ENCODE results near the gene CRY1.

DNA sequence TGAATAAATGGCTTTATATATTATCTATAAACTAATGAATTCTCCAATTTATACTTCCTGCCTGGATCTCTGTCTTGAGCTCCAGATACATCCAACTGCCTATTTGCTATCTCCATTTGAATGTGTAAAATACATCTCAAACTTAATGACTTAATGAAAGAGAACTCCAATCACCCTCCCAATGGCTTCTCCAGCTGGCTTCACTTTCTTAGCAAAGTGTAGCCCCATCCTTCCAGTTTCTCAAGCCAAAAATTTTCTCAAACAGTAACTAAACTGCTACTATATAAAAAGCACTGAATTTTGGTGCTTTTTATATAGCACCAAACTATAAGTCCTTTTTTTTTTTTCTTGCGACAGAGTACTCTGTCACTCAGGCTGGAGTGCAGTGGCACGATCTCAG, 2.6 kb downstream of the CRY1 start:
- TF ChIP-seq, protein P1, sequence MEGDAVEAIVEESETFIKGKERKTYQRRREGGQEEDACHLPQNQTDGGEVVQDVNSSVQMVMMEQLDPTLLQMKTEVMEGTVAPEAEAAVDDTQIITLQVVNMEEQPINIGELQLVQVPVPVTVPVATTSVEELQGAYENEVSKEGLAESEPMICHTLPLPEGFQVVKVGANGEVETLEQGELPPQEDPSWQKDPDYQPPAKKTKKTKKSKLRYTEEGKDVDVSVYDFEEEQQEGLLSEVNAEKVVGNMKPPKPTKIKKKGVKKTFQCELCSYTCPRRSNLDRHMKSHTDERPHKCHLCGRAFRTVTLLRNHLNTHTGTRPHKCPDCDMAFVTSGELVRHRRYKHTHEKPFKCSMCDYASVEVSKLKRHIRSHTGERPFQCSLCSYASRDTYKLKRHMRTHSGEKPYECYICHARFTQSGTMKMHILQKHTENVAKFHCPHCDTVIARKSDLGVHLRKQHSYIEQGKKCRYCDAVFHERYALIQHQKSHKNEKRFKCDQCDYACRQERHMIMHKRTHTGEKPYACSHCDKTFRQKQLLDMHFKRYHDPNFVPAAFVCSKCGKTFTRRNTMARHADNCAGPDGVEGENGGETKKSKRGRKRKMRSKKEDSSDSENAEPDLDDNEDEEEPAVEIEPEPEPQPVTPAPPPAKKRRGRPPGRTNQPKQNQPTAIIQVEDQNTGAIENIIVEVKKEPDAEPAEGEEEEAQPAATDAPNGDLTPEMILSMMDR (IDR thresholded peaks at IDR 0.05): no peak
- no peak for TF ChIP-seq PBX3 (IDR thresholded peaks at IDR 0.05)
- no peak for TF ChIP-seq MYC (IDR thresholded peaks at IDR 0.05; ENCODE audit: borderline replicate concordance, low read length)
- TF ChIP-seq MAZ (IDR thresholded peaks at IDR 0.05; ENCODE audit: borderline replicate concordance, low read depth, low read length): no peak
- TF ChIP-seq CEBPB (IDR thresholded peaks at IDR 0.05): no peak
- no peak for TF ChIP-seq CHD2 (IDR thresholded peaks at IDR 0.05; ENCODE audit: low read length, partially characterized antibody)
- TF ChIP-seq KDM1A (IDR thresholded peaks at IDR 0.05; ENCODE audit: low read depth): no peak
